ENCODE measurements around the gene NRROS. TPM values are rescaled to one million over a fixed set of nuclear protein-coding genes. Genes with fewer than 3 reads are reported as not detected.

NRROS gene
- total RNA-seq, 1 donor from 2014 or later = 1.3 TPM

- peaks cover 31% of the 10 kb centered on the region for H3K27me3 Mint-ChIP-seq (ENCODE audit: low read depth)
- DNase-seq (ENCODE audit: low spot score in 2 of 2, unreplicated experiment in 2 of 2) = no peak
- no peaks in the 10 kb centered on the region for H3K36me3 Mint-ChIP-seq
- TF ChIP-seq CTCF (IDR thresholded peaks at IDR 0.05; ENCODE audit: unreplicated experiment) = no peak
- peaks cover 6% of the 10 kb centered on the region for H3K4me1 Mint-ChIP-seq
- no peak overlapping the region for H3K27ac Mint-ChIP-seq
- H3K4me3 Mint-ChIP-seq = peak overlapping the region; percentile 61
- H3K9me3 Mint-ChIP-seq = no peaks in the 10 kb centered on the region
These were observed 964 bp downstream of the NRROS start for GRCh38 chr3:196640297-196641018.

- H3K9me3 Mint-ChIP-seq = no peaks in the 10 kb centered on the region
- no peak overlapping the region for H3K4me3 Mint-ChIP-seq
- TF ChIP-seq CTCF (IDR thresholded peaks at IDR 0.05; ENCODE audit: unreplicated experiment) = no peak
- peaks cover 6% of the 10 kb centered on the region for H3K4me1 Mint-ChIP-seq
- no peak for DNase-seq (ENCODE audit: low spot score in 2 of 2, unreplicated experiment in 2 of 2)
- no peak overlapping the region for H3K27ac Mint-ChIP-seq
- no peaks in the 10 kb centered on the region for H3K36me3 Mint-ChIP-seq
- H3K27me3 Mint-ChIP-seq (ENCODE audit: low read depth) = peaks cover 27% of the 10 kb centered on the region
These were observed 2.0 kb downstream of the NRROS start for GRCh38 chr3:196641333-196642054.

GRCh38 chr3:196642434-196642833 lies 2.9 kb downstream of the NRROS start:
- no peaks in the 10 kb centered on the region for H3K36me3 Mint-ChIP-seq
- peaks cover 25% of the 10 kb centered on the region for H3K27me3 Mint-ChIP-seq (ENCODE audit: low read depth)
- no peak overlapping the region for H3K4me3 Mint-ChIP-seq
- no peak for TF ChIP-seq CTCF (IDR thresholded peaks at IDR 0.05; ENCODE audit: unreplicated experiment)
- H3K27ac Mint-ChIP-seq = no peak overlapping the region
- no peaks in the 10 kb centered on the region for H3K9me3 Mint-ChIP-seq
- DNase-seq (ENCODE audit: low spot score in 2 of 2, unreplicated experiment in 2 of 2) = no peak
- H3K4me1 Mint-ChIP-seq = peaks cover 6% of the 10 kb centered on the region

- TF ChIP-seq CTCF (IDR thresholded peaks at IDR 0.05; ENCODE audit: unreplicated experiment) = no peak
- Mint-ChIP-seq H3K4me1 (peaks cover 6% of the 10 kb centered on the region), H3K27ac (no peak overlapping the region), H3K27me3 (ENCODE audit: low read depth) (peaks cover 17% of the 10 kb centered on the region), H3K9me3 (no peaks in the 10 kb centered on the region), H3K36me3 (no peaks in the 10 kb centered on the region), H3K4me3 (no peak overlapping the region)
- DNase-seq (ENCODE audit: low spot score in 2 of 2, unreplicated experiment in 2 of 2) = no peak
These were observed 3.8 kb downstream of the NRROS start for GRCh38 chr3:196643201-196643749.

- no peaks in the 10 kb centered on the region for H3K9me3 Mint-ChIP-seq
- no peaks in the 10 kb centered on the region for H3K36me3 Mint-ChIP-seq
- no peak for TF ChIP-seq CTCF (IDR thresholded peaks at IDR 0.05; ENCODE audit: unreplicated experiment)
- H3K4me1 Mint-ChIP-seq = peaks cover 6% of the 10 kb centered on the region
- peaks cover 14% of the 10 kb centered on the region for H3K27me3 Mint-ChIP-seq (ENCODE audit: low read depth)
- no peak overlapping the region for H3K4me3 Mint-ChIP-seq
- DNase-seq (ENCODE audit: low spot score in 2 of 2, unreplicated experiment in 2 of 2) = no peak
- no peak overlapping the region for H3K27ac Mint-ChIP-seq
These were observed 4.3 kb downstream of the NRROS start for GRCh38 chr3:196643761-196644160.

Data from mesothelial cell of epicardium (in vitro differentiated cells).